HEK293T (cell line): ENCODE data around the gene FNDC5.
A peak's percentile ranks its signal among the peaks of the same experiment; 100 is the strongest.

Experiments used
- CTCF ChIA-PET: fragments of 350-600 bp; formaldehyde crosslinking; extraction: SDS; loops from one replicate; lab custom pipeline; 2021; ENCODE audit warnings: antibody characterized with exemption, inconsistent platforms; lab: Yijun Ruan, JAX
- POLR2A ChIA-PET: fragments of 350-600 bp; formaldehyde crosslinking; extraction: SDS; loops from one replicate; lab custom pipeline; 2020; ENCODE audit warnings: antibody characterized with exemption, inconsistent platforms; lab: Yijun Ruan, JAX
- DNase-seq: peaks from one replicate; pipeline ENCODE4 v3.0.0; 2012; ENCODE audit warnings: mixed read lengths; ENCODE audit errors: extremely low spot score
- ARNT ChIP-seq: fragments of 450-650 bp; IDR thresholded peaks from 2 replicates; pipeline ENCODE4 v1.6.1; 2017; ENCODE audit warnings: mild to moderate bottlenecking
- BHLHE40 ChIP-seq: fragments of 450-650 bp; IDR thresholded peaks from 2 replicates; pipeline ENCODE4 v1.6.1; 2016; ENCODE audit warnings: mild to moderate bottlenecking, moderate library complexity, borderline replicate concordance
- CTBP1 ChIP-seq: fragments of 450-650 bp; IDR thresholded peaks from 2 replicates; pipeline ENCODE4 v1.6.1; 2016; ENCODE audit warnings: borderline replicate concordance
- ELF4 ChIP-seq: fragments of 450-650 bp; IDR thresholded peaks from 2 replicates; pipeline ENCODE4 v1.6.1; 2017; ENCODE audit warnings: antibody characterized with exemption
- FOXA1 ChIP-seq: fragments of 450-650 bp; IDR thresholded peaks from 2 replicates; pipeline ENCODE4 v1.6.1; 2016; ENCODE audit warnings: mild to moderate bottlenecking
- FOXK2 ChIP-seq: fragments of 450-650 bp; IDR thresholded peaks from 2 replicates; pipeline ENCODE4 v1.6.1; 2016; ENCODE audit warnings: mild to moderate bottlenecking
- FOXM1 ChIP-seq: fragments of 450-650 bp; IDR thresholded peaks from 2 replicates; pipeline ENCODE4 v1.6.1; 2017; ENCODE audit warnings: mild to moderate bottlenecking, borderline replicate concordance
- HDGF ChIP-seq: fragments of 450-650 bp; IDR thresholded peaks from 2 replicates; pipeline ENCODE4 v1.6.1; 2017; ENCODE audit warnings: antibody characterized with exemption, borderline replicate concordance
- L3MBTL2 ChIP-seq: fragments of 450-650 bp; conservative IDR thresholded peaks from 2 replicates; pipeline ENCODE4 v1.6.1; 2016; ENCODE audit warnings: mild to moderate bottlenecking
- LEF1 ChIP-seq: fragments of 450-650 bp; IDR thresholded peaks from 2 replicates; pipeline ENCODE4 v1.6.1; 2017; ENCODE audit warnings: mild to moderate bottlenecking, borderline replicate concordance
- NFRKB ChIP-seq: fragments of 450-650 bp; IDR thresholded peaks from 2 replicates; pipeline ENCODE4 v1.6.1; 2016; ENCODE audit warnings: mild to moderate bottlenecking, moderate library complexity
- PKNOX1 ChIP-seq: fragments of 450-650 bp; IDR thresholded peaks from 2 replicates; pipeline ENCODE4 v1.6.1; 2016
- SP1 ChIP-seq: fragments of 450-650 bp; IDR thresholded peaks from 2 replicates; pipeline ENCODE4 v1.6.1; 2017
- SUZ12 ChIP-seq: fragments of 450-650 bp; IDR thresholded peaks from 2 replicates; pipeline ENCODE4 v1.6.1; 2016; ENCODE audit warnings: mild to moderate bottlenecking
- TARDBP ChIP-seq: fragments of 450-650 bp; IDR thresholded peaks from 2 replicates; pipeline ENCODE4 v1.6.1; 2016
- ZNF384 ChIP-seq: fragments of 450-650 bp; IDR thresholded peaks from 2 replicates; pipeline ENCODE4 v1.6.1; 2016

The FNDC5 gene

DNA sequence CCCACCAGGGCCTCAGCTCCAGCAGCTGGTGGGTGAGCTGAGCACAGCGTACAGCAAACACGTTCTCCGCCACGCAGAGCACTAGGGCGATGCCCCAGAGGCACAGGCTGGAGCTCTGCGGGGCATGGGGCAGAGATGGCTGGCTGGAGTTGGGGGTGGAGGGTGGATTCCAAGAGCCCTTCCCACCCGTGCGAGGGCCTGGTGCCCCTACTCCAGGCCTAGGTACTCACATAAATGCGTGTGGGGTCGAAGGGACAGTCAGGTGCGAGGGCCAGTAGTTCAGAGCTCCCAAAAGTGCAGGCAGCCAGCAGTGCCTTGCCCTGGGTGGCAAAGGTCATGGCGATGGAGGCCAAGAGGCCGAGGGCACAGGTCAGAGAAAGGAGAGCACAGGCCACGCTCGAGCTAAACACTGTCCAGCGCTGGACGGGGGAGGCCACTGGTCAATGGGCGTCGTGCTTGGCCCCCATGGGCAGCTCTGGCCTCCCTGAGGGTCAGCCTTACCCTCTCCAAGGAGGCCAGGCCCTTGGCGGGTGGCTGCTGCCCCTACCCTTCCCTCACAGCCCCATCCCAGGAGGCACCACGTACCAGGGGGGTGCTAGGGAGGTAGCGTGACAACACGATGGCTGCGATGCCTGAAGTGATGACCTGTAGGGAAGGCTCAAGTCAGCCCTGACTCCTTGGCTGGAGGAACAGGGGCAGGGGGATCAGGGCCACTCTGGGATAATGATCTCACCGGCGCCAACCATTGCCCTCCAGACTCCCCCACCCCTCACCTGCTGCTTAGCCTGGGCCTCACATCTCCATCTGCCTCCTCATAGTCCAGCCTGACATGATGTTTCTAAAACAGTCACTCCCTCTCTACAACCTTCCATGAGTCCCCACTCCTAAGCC is 24.9 kb upstream of the FNDC5 start:
- POLR2A ChIA-PET, result no interaction called here
- DNase-seq, result no peak
- CTCF ChIA-PET, result interaction anchor here (1.0 to 1.3 kb wide), 2 partner anchors 9 kb away, joined by 3 to 6 read pairs; no protein-coding TSS in a partner anchor
- TF ChIP-seq CTBP1 (no peak), FOXA1 (no peak), L3MBTL2 (no peak), LEF1 (no peak), SUZ12 (no peak), HDGF (no peak), FOXM1 (no peak), ELF4 (no peak), TARDBP (no peak), ARNT (no peak), FOXK2 (no peak), NFRKB (no peak), BHLHE40 (no peak), PKNOX1 (no peak)

GRCh38 chr1:32894681-32895080 is 24.0 kb upstream of the FNDC5 start:
- POLR2A ChIA-PET, result interaction anchor here (1.5 kb wide), 1 partner anchor 70 kb away, joined by 4 read pairs; the partner anchor contains the start of gene RNF19B
- CTCF ChIA-PET, result interaction anchor here (0.7 to 1.0 kb wide), 2 partner anchors 8 to 13 kb away, joined by 3 to 6 read pairs; no protein-coding TSS in a partner anchor
- no peak for DNase-seq
- TF ChIP-seq BHLHE40 (no peak), ELF4 (no peak), ZNF384 (no peak), FOXM1 (no peak), CTBP1 (no peak), FOXA1 (no peak), HDGF (no peak), TARDBP (no peak), SP1 (no peak), NFRKB (no peak), ARNT (no peak), L3MBTL2 (no peak), SUZ12 (no peak), PKNOX1 (no peak), LEF1 (no peak)

GRCh38 chr1:32894019-32894600 is 23.4 kb upstream of the FNDC5 start:
- POLR2A ChIA-PET, result interaction anchor here (1.5 kb wide), 1 partner anchor 71 kb away, joined by 4 read pairs; the partner anchor contains the start of gene RNF19B
- DNase-seq, result no peak
- CTCF ChIA-PET, result interaction anchor here (0.7 to 1.1 kb wide), 2 partner anchors 12 to 16 kb away, joined by 3 read pairs; no protein-coding TSS in a partner anchor
- TF ChIP-seq ARNT (no peak), SP1 (no peak), HDGF (no peak), BHLHE40 (no peak)

DNA sequence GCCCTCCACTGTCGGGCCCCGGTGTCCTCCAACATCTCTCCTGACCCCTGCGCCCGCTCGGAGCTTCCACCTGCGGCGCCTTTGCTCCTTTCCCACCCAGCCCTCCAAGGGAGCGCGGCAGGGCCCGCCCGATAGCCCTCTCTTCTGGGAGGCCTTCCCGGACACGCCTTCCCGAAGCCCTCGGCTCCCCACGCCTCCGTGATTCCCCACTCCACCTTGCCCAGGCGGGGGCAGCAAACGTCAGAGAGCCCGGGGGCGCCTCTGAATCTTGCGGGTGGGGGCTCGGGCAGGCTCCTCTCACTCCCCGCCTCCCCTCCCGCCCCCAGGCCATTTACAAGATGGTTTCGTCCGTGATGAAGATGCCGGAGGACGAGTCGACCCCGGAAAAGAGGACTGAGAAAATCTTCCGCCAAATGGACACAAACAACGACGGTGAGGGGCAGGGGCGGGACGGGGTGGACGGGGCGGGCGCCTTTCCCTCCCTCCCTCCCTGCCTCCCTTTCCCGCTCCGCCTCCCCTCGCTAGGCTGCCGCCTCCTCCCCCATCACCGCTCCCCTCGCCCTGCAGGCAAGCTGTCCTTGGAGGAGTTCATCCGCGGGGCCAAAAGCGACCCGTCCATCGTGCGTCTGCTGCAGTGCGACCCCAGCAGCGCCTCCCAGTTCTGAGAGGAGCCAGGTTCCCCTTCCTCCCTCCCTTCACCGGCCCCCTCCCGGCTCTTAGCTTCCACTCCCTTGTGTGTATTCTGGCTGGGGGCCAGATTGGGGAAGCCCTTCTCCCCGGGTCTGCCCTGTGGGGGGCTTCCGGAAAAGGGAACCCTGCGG is 22.7 kb upstream of the FNDC5 start:
- ChIA-PET CTCF (interaction anchor here (0.6 to 1.8 kb wide), 9 partner anchors 9 to 1096 kb away, joined by 3 to 10 read pairs (median 3); no protein-coding TSS in a partner anchor), POLR2A (interaction anchor here (1.5 kb wide), 1 partner anchor 71 kb away, joined by 4 read pairs; the partner anchor contains the start of gene RNF19B)
- DNase-seq, result peak; percentile 70
- no peak for TF ChIP-seq PKNOX1
- no peak for TF ChIP-seq ZNF384
- TF ChIP-seq SUZ12, result no peak
- TF ChIP-seq ELF4, result no peak
- no peak for TF ChIP-seq CTBP1
- no peak for TF ChIP-seq SP1
- no peak for TF ChIP-seq TARDBP
- no peak for TF ChIP-seq FOXA1
- no peak for TF ChIP-seq FOXK2
- TF ChIP-seq NFRKB, result no peak
- no peak for TF ChIP-seq LEF1
- no peak for TF ChIP-seq BHLHE40
- TF ChIP-seq FOXM1, result no peak
- no peak for TF ChIP-seq HDGF
- TF ChIP-seq L3MBTL2, result no peak
- no peak for TF ChIP-seq ARNT
